COR-L47 (cell line): ENCODE results near the gene IL3RA.
"Not testable (repeated sequence)": the region's sequence is repeated elsewhere in the genome, so short reads cannot be mapped to it uniquely, and the experiment has no call there.

ENCODE experiments used
- DNase-seq: peaks from one replicate; lab custom pipeline; 2025; lab: John Stamatoyannopoulos, UW

The IL3RA gene

DNA sequence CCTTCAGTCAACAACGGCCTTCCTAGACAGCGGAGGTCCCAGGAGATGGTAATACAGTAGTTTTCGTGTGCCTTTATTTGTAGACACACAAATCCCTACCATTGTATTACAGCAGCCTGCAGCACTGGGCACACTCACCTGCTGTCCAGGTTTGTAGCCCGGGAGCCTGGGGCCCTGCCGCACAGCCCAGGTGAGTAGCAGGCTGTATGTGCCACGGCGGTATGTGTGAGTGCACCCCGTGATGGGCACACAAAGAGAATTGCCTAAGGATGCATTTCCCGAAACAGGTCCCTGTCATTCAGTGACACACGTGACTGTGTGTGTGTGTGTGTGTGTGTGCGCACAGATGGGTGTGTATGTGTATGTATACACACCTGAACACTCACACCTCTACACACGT lies 63.5 kb downstream of the IL3RA start:
- DNase-seq: no peak

DNA sequence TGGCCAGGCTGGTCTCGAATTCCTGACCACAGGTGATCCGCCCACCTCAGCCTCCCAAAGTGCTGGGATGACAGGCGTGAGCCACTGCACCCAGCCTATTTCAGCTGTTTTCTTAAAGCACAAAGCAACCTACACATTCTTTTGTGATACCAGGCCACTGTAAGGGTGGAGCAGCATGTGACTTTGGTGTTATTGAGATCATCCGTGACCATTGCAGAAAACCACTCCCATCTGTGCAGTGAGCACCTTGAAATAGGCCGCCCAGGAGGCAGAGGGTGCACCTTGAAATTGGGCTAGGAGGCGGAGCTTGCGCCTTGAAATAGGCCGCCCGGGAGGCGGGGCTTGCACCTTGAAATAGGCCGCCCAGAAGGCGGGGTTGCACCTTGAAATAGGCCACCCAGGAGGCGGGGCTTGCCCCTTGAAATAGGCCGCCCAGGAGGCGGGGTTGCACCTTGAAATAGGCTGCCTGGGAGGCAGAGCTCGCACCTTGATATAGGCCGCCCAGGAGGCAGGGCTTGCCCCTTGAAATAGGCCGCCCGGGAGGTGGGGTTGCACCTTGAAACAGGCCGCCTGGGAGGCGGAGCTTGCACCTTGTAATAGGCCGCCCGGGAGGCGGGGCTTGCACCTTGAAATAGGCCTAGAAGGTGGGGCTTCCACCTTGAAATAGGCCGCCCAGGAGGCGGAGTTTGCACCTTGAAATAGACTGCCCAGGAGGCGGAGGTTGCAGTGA lies 64.3 kb downstream of the IL3RA start:
- no peak for DNase-seq

DNA sequence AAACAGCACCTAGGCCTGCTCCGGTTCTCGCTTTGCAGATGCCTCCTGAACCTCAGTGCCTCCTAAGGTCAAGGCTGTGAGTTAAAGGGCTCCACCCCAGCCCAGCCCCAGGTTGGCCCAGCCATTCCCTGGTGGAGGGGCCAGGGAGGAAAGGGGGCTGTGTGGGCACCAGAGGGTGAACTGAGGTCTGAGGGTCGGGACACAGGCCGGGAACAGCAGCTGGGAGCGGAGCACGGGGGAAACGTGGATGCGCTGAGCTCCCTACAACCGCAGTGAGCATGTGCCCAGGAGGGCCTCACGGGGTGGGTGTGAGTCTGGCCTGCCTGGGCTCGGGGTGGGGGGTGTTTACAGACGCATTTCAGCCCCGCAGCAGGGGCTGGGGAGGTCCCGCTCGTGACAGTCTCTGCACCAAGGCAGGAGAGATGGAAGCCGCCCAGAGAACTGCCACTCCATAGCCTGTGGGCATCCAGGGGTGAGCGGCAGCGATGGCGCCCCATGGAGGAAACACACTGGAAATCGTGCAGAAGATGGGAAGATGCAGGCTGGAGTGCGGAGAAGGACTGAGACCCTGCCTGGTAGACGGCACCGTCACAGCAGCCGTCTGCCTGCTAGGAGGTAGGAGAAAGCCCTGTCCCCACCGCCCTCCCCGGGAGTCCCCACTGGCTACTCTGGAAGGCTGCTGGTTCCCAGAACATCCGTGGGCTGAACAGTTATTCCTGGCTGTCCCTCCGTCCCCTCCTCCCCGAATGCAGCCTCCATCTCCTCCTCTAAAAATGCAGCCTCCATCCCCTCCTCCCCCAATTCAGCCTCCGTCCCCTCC lies 65.2 kb downstream of the IL3RA start:
- DNase-seq: no peak

DNA sequence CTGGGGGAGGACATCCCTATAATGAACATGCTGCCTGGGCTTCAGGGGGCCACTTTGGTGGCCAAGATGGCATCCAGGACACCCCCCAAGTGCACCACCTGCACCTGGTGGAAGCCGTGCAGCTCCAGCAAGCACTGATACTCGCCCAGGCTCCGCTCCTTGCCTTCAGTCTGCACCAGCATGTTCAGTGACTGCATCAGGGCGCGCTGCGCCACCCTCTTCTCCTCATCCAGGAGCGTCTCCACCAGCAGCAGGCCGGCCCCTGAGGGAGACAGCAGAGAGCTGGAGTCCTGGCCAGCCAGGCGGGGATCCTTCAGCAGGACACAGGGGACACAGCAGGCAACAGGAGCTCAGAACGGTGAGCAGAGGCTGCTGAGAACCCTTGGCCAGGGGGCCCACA lies 66.6 kb downstream of the IL3RA start:
- no peak for DNase-seq

DNA sequence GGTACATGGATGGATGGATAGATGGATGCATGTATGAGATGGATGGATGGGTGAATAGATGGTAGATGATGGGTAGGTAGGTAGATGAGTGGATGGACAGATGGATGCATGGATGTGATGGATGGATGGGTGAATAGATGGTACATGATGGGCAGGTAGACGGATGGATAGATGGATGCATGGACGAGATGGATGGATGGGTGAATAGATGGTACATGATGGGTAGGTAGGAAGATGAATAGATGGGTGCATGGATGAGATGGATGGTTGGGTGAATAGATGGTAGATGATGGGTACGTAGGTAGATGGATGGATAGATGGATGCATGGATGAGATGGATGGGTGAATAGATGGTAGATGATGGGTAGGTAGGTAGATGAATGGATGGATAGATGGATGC lies 67.3 kb downstream of the IL3RA start:
- not testable (repeated sequence) for DNase-seq

DNA sequence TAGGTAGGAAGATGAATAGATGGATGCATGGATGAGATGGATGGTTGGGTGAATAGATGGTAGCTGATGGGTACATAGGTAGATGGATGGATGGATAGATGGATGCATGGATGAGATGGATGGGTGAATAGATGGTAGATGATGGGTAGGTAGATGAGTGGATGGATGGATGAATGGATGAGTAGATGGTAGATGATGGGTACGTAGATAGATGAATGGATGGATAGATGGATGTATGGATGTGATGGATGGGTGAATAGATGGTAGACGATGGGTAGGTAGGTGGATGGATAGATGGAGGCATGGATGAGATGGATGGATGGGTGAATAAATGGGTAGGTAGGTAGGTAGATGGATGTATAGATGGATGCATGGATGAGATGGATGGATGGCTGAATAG lies 69.2 kb downstream of the IL3RA start:
- DNase-seq: not testable (repeated sequence)

DNA sequence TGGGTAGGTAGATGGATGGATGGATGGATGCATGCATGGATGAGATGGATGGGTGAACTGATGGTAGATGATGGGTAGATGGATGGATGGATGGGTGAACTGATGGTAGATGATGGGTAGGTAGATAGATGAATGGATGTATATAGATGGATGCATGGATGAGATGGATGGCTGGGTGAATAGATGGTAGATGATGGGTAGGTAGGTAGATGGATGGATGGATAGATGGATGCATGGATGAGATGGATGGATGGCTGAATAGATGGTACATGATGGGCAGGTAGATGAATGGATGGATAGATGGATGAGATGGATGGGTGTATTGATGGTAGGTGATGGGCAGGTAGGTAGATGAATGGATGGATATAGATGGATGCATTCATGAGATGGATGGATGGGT lies 70.5 kb downstream of the IL3RA start:
- DNase-seq: no peak

DNA sequence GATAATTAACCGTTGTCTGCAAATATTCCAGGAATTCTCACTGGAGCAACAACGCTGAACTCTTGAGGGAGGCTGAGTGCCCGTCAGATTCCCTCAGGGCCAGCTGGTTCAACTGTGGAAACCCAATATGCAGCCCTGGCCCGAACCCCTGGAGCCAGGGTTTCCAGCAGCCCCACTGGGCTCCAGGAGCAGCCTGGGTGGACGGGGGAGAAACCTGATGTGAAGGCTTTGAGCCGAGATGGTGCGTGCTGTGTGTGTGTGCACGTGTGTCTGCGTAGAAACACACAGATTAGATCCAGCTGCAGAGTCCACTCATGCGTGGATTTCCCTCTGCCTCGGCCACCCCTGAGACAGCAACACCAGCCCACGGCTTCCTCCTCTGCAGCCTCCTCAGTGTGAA lies 74.7 kb downstream of the IL3RA start:
- no peak for DNase-seq

DNA sequence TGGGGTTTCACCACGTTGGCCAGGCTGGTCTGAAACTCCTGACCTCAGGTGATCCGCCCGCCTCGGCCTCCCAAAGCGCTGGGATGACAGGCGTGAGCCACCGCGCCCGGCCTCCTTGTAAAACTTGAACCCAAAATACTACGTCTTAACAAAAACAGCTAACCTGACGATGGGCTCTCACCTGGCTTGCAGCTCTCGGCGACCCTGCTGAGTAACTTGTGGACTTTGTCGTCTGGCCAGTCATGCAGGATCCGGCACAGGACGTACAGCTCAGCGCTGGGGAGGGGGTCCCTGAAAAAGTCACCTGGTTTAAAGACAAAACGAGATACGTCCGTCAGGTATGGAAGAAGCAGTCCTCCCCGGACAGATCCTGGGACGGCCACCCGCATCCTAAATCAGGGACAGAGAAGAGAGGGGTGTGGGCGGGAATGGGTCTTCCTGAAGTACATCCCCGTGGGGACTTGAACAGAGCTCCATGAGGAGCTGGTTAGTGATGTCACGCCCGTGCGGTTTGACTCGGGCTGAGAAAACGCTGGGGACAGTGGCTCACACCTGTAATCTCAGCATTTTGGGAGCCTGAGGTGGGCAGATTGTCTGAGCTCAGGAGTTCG lies 76.1 kb downstream of the IL3RA start:
- no peak for DNase-seq

DNA sequence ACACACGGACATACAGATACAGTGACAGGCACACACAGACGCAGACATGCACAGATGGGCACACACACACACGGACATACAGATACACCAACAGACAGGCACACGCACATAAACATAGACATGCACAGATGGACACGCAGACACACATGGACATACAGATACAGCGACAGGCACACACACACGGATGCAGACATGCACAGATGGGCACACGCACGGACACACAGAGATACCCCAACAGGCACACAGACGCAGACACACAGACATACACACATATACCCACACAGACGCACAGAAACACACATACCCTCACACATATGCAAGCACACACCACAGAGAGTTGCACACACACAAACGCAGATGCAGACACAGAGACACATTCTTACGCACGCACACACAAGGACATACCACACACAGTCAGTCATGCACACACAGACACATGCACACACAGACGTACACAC lies 79.8 kb downstream of the IL3RA start:
- DNase-seq: no peak

DNA sequence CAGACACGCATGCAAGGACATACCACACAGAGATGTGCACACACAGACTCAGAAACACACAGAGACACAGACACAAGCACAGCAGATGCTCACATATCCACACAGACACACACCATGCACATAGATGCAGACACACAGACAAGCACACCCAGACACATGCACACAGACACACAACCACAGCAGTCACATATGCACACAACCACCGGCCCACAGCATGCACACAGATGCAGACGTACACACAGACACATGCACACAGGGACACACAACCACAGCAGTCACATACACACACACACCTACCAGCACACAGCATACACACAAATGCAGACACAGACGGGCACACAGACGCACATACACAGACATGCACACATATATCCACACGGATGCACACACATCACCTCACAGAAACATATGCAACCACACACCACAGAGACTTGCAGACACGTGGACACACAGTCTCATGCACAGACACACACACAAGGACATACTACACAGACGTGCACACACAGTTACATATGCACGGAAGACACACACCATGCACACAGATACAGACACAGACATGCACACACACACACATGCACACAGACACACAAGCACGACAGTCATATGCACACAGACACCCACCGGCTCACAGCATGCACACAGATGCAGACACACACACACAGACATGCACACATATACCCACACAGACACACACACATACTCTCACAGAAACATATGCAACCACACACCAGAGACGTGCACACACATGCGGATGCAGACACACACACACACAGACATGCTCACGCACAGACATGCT lies 80.6 kb downstream of the IL3RA start:
- DNase-seq: no peak

DNA sequence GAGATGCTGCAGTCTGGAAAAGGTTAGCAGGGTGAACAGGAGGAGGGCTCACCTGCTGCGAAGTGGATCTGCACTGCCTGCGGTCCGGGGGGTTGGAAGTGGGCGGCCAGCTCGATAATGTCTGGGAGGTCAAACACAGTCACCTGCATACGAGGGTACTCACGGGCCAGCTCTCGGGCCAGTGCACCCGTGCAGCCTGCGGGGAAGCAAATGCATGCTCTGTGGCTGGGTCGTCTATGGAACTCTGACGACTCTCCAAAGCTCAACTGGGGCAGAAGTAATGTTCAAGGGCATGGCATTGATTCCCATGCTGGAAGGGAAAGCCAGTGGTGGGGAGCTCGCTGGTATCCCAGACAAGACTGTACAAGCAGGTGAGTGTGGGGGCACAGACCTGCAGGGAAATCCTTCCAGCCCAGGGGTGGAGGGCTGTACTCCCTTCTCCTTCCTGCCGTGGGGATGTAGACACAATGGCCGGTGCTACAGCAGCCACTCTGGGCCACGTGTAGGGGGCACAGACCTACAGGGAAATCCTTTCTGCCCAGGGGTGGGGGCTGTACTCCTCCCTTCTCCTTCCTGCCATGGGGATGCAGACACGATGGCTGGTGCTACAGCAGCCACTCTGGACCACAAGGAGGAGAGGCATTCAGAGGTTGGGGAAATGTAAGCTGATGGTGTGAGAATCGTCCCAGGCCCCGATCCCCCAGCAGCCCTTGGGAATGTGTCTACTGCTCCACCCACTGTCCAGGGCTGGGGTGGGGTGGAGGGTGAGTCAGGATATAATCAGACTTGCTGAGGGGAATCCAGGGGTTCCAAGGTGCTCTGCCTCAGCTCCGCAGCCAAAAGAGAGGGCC lies 81.6 kb downstream of the IL3RA start:
- DNase-seq: no peak

DNA sequence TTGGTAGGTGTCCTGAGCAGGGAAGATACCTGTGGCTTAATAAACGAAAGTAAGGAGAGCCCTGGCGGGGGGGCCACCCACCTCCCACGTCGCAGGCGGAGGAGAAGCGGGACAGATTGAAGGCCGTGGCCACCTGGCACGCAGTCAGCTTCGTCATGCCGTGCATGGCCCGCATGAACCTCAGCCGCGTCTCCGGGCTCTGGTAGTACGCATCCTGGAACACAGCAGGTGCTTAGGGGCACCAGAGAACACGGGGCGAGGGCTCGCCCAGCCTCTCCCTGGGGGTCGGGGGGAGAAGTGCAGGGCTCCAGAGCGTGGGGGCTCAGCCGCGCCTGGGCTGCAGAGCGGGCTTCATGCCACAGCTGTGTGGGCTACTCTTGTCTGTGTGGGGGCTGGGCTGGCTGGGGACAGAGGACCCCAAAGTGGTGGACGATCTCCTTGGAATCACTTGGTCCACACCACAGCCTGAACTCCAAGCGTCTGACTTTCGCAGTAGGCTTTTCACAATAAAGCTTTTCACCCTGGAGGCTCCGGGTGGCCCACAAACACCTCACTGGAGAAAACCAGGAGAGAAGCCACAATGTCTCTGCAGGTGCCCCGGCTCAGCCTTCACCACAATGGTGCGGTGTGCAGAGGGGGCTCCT lies 82.4 kb downstream of the IL3RA start:
- no peak for DNase-seq

DNA sequence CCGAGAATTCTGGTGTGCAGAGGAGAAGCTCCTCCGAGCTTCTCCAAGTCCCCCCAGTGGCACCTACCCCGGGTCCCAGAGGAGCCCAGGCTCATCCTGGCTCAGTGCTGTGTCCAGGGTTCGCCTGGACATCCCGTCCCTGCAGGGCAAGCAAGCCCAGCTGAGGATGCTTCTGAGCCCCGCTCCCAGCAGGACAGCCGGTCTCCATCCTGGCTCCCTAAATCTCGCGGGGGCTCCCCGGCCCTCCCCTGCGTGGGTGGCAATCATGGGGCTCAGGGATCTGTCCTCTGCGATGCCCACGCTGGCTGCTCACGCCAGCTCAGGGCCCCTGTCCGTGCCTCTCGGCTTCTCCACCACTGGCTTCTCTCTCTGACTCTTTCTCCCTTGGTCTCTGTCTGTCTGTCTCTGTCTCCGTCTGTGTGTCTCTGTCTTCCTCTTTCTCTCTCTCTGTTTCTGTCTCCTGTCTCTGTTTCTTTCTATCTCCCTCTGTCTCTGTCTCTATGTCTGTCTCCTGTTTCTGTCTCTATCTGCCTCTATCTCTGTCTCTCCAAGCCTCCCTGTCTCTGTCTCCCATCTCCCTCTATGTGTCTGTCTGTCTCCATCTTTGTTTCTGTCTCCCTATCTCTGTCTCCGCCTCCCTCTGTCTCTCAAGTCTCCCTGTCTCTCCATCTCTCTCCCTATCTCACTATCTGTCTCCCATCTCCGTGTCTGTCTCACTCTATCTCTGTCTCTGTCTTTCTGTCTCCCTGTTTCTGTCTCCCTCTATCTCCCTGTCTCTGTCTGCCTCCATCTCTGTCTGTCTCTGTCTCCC lies 83.2 kb downstream of the IL3RA start:
- no peak for DNase-seq

DNA sequence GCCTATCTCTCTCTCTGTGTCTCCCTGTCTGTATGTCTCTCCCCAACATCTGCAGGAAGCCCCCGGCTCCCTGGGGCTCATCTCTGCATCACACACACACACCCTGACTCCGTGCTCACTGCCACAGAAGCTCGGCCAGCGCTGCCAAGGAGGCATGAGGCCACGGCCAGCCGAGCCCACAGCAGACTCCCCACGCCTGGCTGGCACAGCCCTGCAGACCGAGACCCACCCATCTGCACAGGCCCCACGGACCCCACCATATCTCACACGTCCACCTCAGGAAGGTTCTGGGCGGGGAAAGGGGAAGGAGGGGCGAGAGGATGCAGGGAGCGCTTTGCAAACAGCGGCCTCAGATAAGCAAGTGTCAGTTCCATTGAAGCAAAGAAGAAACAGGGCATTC lies 83.8 kb downstream of the IL3RA start:
- no peak for DNase-seq

DNA sequence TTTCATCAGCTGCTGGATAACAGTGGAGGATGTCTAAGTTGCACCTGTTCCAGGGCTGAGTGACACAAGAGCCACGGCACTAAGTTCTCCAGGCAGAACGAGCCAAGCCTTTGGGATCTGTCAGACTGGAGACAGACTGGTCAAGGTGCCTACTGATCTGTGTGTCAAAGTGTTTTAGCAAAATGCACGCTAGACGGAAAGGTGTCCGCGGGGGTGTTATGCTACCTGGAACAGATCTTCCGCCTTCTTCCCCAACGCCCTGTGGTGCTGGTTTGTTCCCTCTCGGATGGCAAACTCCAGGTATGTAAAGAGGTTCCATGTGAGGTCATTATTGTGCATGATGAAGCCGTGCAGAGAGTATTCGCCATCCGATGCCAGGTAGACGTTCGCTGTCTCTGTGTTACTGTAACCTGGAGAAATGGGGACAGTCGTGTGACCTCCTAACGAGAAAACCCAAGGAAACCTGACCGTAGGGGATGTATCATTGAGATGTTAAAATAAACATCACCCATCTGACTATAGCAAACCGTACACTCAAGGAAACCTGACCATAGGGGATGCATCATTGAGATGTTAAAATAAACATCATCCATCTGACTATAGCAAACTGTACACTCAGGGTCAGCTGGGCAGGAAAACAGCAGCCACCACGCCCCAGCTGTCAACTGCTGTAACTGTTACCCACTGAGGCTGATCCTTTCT lies 85.0 kb downstream of the IL3RA start:
- no peak for DNase-seq

DNA sequence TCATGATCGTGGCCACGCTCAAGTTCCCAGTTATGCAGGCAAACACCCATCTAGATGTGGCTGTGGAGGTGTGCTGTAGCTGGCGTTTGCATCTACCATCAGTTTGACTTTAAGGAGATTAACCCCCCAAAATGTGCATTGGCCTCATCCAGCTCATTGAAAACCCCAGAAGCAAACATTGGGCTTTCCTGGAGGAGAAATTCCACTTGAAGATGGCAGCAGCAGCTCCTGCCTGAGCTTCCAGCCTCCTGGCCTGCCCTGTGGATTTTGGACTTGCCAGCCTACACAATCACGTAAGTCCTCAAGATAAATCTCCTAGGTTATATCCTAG lies 85.5 kb downstream of the IL3RA start:
- no peak for DNase-seq

DNA sequence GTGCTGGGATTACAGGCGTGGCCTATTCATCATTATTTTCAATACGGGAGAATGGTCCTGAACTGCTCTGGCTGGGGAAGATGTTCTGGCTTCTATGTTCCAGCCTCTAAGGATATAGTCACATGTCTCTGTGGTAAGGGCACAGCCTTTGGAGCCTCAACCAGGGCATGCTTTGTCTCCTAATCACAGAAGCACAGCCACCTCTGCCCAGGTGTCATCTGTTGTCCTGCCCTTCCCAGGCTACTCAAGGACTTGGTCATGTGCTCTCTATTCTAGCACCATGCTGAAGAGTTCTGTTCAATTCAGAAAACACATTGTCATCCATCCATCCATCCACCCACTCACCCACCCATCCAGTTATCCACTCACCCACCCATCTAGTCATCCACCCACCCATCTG lies 86.6 kb downstream of the IL3RA start:
- DNase-seq: no peak

DNA sequence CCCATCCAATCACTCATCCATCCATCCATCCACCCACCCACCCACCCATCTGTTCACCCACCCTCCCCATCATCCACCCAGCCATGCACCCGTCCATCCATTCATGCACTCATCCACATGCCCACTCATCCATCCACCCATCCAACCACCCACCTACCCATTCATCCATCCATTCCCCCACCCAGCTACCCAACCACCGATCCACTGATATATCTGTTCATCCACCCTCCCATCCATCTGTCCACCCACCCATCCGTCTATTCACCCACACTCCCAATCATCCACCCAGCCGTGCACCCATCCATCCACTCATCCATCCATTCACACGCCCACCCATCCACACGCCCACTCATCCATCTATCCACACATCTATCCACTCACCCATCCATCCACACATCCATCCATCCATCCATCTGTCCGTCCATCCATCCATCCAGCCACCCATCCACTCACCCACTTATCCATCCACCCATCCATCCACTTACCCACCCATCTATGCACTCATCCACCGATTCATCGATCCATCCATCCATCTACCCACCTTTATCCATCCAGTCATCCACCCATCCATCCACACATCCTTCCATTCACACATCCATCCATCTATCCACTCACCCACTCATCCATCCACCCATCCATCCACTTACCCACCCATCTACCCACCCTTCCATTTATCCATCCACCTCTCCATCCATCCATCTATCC lies 87.7 kb downstream of the IL3RA start:
- no peak for DNase-seq
